OCI-LY1 (cell line): ENCODE measurements around the gene XIAP.

Source experiments
- H2AFZ ChIP-seq: fragments of 200-600 bp; sonication (generic), shearing (Covaris generic); 2 replicates; pipeline ENCODE4 v1.6.0; 2014; ENCODE audit warnings: antibody characterized with exemption, mild to moderate bottlenecking, low read length
- H3F3A ChIP-seq: fragments of 200-600 bp; sonication (generic), shearing (Covaris generic); 2 replicates; pipeline ENCODE4 v1.6.0; 2014; ENCODE audit warnings: mild to moderate bottlenecking, antibody characterized with exemption, low read length, moderate library complexity; ENCODE audit not compliant: insufficient read depth
- H3K27ac ChIP-seq: fragments of 200-600 bp; sonication (generic); 2 replicates; pipeline ENCODE4 v1.5.1; 2014; ENCODE audit warnings: low read length, mixed run types, mild to moderate bottlenecking, low read depth; ENCODE audit not compliant: poor library complexity, severe bottlenecking
- H3K27me3 ChIP-seq: fragments of 200-600 bp; sonication (generic); 2 replicates; pipeline ENCODE4 v1.6.0; 2014; ENCODE audit warnings: antibody characterized with exemption, mild to moderate bottlenecking, low read length, moderate library complexity; ENCODE audit not compliant: insufficient read depth
- H3K36me3 ChIP-seq: fragments of 200-600 bp; sonication (generic); 2 replicates; pipeline ENCODE4 v1.6.1; 2014; ENCODE audit warnings: mild to moderate bottlenecking, antibody characterized with exemption, low read length, moderate library complexity, mixed read lengths; ENCODE audit not compliant: insufficient read depth
- H3K4me1 ChIP-seq: fragments of 200-600 bp; sonication (generic); 2 replicates; pipeline ENCODE4 v1.5.1; 2014; ENCODE audit warnings: mild to moderate bottlenecking, low read length, moderate library complexity; ENCODE audit not compliant: insufficient read depth, severe bottlenecking
- H3K4me2 ChIP-seq: fragments of 200-600 bp; sonication (generic), shearing (Covaris generic); 2 replicates; pipeline ENCODE4 v1.6.1; 2014; ENCODE audit warnings: low read length
- H3K4me3 ChIP-seq: fragments of 200-600 bp; sonication (generic); 2 replicates; pipeline ENCODE4 v1.5.1; 2014; ENCODE audit warnings: low read length, low read depth, mild to moderate bottlenecking, mixed read lengths; ENCODE audit not compliant: poor library complexity, severe bottlenecking
- H3K79me2 ChIP-seq: fragments of 200-600 bp; shearing (Covaris generic); 2 replicates; pipeline ENCODE4 v1.6.1; 2016; ENCODE audit warnings: mixed run types, low read length, mixed read lengths; ENCODE audit not compliant: insufficient read depth
- H3K9ac ChIP-seq: fragments of 200-600 bp; sonication (generic), shearing (Covaris generic); 2 replicates; pipeline ENCODE4 v1.6.1; 2014; ENCODE audit warnings: mild to moderate bottlenecking, low read length, mixed read lengths
- H3K9me2 ChIP-seq: fragments of 200-600 bp; sonication (generic), shearing (Covaris generic); 2 replicates; pipeline ENCODE4 v1.6.1; 2014; ENCODE audit warnings: low read depth, mild to moderate bottlenecking, low read length, mixed read lengths
- H3K9me3 ChIP-seq: fragments of 200-600 bp; shearing (Covaris generic); 2 replicates; pipeline ENCODE4 v1.6.1; 2014; ENCODE audit warnings: low read length, mixed read lengths
- H4K20me1 ChIP-seq: fragments of 200-600 bp; sonication (generic), shearing (Covaris generic); 2 replicates; pipeline ENCODE4 v1.6.0; 2016; ENCODE audit warnings: mild to moderate bottlenecking, low read length; ENCODE audit not compliant: insufficient read depth
- CTCF ChIP-seq: fragments of 200-600 bp; sonication (generic), shearing (Covaris generic); IDR thresholded peaks from 2 replicates; pipeline ENCODE4 v1.5.1; 2017; ENCODE audit warnings: mild to moderate bottlenecking, antibody characterized with exemption, low read length, moderate library complexity, mixed read lengths
- EZH2 ChIP-seq: fragments of 200-600 bp; sonication (generic), shearing (Covaris generic); IDR thresholded peaks from 2 replicates; pipeline ENCODE4 v1.8.0; 2017; ENCODE audit warnings: borderline replicate concordance, mixed run types, mild to moderate bottlenecking, antibody characterized with exemption, low read length, moderate library complexity, mixed read lengths

XIAP gene

GRCh38 chrX:123859409-123859845, 426 bp upstream of the XIAP start:
- TF ChIP-seq EZH2 (no peak), CTCF (no peak)
- H3K79me2 ChIP-seq, result peaks cover 31% of the 10 kb centered on the region
- H3K9me2 ChIP-seq, result no peaks in the 10 kb centered on the region
- H3K27me3 ChIP-seq, result no peaks in the 10 kb centered on the region
- H3K27ac ChIP-seq, result peak overlapping the region; percentile 79
- H3K4me3 ChIP-seq, result peak overlapping the region; percentile 96
- H3K9ac ChIP-seq, result peak overlapping the region; percentile 98
- peaks cover 16% of the 10 kb centered on the region for H3K4me1 ChIP-seq
- peak overlapping the region; percentile 78; the same call in 1 of the 2 replicates for H2AFZ ChIP-seq
- H3F3A ChIP-seq, result no peaks in the 10 kb centered on the region
- peak overlapping the region; percentile 74 for H3K4me2 ChIP-seq
- no peaks in the 10 kb centered on the region for H4K20me1 ChIP-seq
- H3K36me3 ChIP-seq, result no peaks in the 10 kb centered on the region; the same call in 1 of the 2 replicates
- H3K9me3 ChIP-seq, result no peaks in the 10 kb centered on the region

- Histone ChIP-seq H3F3A (no peaks in the 10 kb centered on the region), H3K27ac (peak overlapping the region; percentile 79), H3K36me3 (no peaks in the 10 kb centered on the region; the same call in 1 of the 2 replicates), H3K4me2 (peak overlapping the region; percentile 97), H3K4me3 (peak overlapping the region; percentile 96), H3K27me3 (no peaks in the 10 kb centered on the region), H2AFZ (no peak overlapping the region), H3K9me2 (no peaks in the 10 kb centered on the region), H4K20me1 (no peaks in the 10 kb centered on the region), H3K79me2 (peaks cover 37% of the 10 kb centered on the region), H3K9ac (peak overlapping the region; percentile 98), H3K9me3 (no peaks in the 10 kb centered on the region), H3K4me1 (peaks cover 16% of the 10 kb centered on the region)
- TF ChIP-seq EZH2 (no peak), CTCF (no peak)
These were observed 1.1 kb downstream of the XIAP start for GRCh38 chrX:123860983-123861382.

GRCh38 chrX:123869488-123869887, 9.6 kb downstream of the XIAP start:
- no peaks in the 10 kb centered on the region for H3K9me3 ChIP-seq
- no peaks in the 10 kb centered on the region for H3K9me2 ChIP-seq
- H3F3A ChIP-seq, result no peaks in the 10 kb centered on the region
- no peak overlapping the region for H3K27ac ChIP-seq
- H3K79me2 ChIP-seq, result peaks cover 20% of the 10 kb centered on the region
- no peaks in the 10 kb centered on the region for H3K4me1 ChIP-seq
- no peak for TF ChIP-seq EZH2
- no peak for TF ChIP-seq CTCF
- H3K4me3 ChIP-seq, result no peak overlapping the region
- no peaks in the 10 kb centered on the region for H4K20me1 ChIP-seq
- no peak overlapping the region for H3K9ac ChIP-seq
- H3K27me3 ChIP-seq, result no peaks in the 10 kb centered on the region
- no peak overlapping the region for H3K4me2 ChIP-seq
- H3K36me3 ChIP-seq, result no peaks in the 10 kb centered on the region; the same call in 1 of the 2 replicates
- no peak overlapping the region for H2AFZ ChIP-seq
